Tibial artery (tissue), 4 donors: ENCODE results near the gene MEF2D.

Source experiments
- DNase-seq, 2 donors: peaks; one replicate each; pipeline ENCODE4 v3.0.0-alpha.2; 2019
- H3K27ac ChIP-seq, 2 donors: fragments of 200-600 bp; sonication (generic) in 1 of 2; 1 replicate in 1 of 2; 2 replicates in 1 of 2; pipeline ENCODE4 v1.5.1; 2018 to 2019; ENCODE audit warnings: mild to moderate bottlenecking in 1 of 2
- H3K27me3 ChIP-seq, 2 donors: fragments of 200-600 bp; sonication (generic) in 1 of 2; one replicate each; pipeline versions ENCODE4 v1.5.1 to v1.6.0; 2016 to 2019
- H3K36me3 ChIP-seq, 3 donors: fragments of 200-600 bp; sonication (generic) in 2 of 3; one replicate each; pipeline ENCODE4 v1.5.1; 2016 to 2019; ENCODE audit warnings: mild to moderate bottlenecking in 2 of 3
- H3K4me1 ChIP-seq, 4 donors: fragments of 200-600 bp; sonication (generic) in 2 of 4; 1 replicate in 3 of 4; 2 replicates in 1 of 4; pipeline ENCODE4 v1.5.1; 2016 to 2019
- H3K4me3 ChIP-seq, 2 donors: fragments of 200-600 bp; sonication (generic) in 1 of 2; 1 replicate in 1 of 2; 2 replicates in 1 of 2; pipeline ENCODE4 v1.5.1; 2018 to 2019; ENCODE audit warnings: mild to moderate bottlenecking in 2 of 2
- H3K9me3 ChIP-seq, 3 donors: fragments of 200-600 bp; sonication (generic) in 1 of 3; one replicate each; pipeline ENCODE4 v1.5.1; 2016 to 2019
- intact Hi-C: fragments of 100-400 bp; cut with DNase I; formaldehyde crosslinking; loops from one replicate; pipeline ENCODE4 v1.15.0; 2023; ENCODE audit warnings: low total_unique reads
- TF ChIP-seq, protein P1 (sequence below), 2 experiments: fragments of 200-600 bp in 1 of 2; fragments of 450-650 bp in 1 of 2; IDR thresholded peaks; one replicate each; pipeline ENCODE4 v1.5.1; 2017 to 2019; ENCODE audit warnings: antibody characterized with exemption in 2 of 2, mild to moderate bottlenecking in 1 of 2, moderate library complexity in 1 of 2

Gene MEF2D

DNA sequence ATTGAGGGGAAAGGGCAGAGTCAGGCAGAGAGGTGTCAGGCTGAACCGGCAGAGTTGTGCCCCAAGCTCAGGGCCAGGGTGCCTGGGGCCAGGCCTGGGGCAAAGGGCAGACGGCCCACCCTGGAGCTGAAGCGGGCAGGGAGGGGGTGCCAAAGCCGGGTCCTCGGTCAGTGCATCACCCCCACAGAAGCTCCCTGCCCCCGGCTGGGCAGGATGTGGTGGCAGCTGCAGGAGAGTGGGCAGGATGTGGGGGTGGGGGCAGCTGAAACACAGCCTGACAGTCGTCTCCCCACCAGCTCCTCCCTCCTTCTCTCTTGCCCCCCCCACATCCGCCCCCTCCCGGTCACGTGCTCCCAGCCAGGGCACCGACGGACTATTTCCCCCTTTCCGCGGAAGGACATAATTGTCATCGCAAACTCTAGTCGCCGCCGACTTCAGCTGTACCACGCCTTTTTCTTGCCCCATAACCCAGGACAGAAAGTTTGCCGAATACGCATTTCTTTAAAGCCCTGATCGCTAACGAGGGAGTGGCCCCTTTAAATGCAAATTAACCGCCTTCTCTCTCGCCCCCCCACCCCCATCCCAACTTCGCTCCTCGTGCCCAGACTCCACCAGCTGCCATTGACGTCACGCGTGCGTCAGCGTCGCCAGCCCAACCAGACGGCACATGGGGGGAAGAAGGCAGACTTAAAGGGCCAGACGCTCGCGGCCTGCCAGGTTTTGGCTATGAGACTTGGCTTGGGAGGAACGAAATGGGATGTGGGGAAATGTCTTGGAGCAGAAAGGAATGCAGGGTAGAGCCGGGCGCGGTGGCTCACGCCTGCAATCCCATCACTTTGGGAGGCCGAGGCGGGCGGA is 4.5 kb upstream of the MEF2D start:
- intact Hi-C loops: loop anchor here (5.0 kb wide), 1 partner anchor 43 kb away; no protein-coding TSS in a partner anchor
- TF ChIP-seq, protein P1, sequence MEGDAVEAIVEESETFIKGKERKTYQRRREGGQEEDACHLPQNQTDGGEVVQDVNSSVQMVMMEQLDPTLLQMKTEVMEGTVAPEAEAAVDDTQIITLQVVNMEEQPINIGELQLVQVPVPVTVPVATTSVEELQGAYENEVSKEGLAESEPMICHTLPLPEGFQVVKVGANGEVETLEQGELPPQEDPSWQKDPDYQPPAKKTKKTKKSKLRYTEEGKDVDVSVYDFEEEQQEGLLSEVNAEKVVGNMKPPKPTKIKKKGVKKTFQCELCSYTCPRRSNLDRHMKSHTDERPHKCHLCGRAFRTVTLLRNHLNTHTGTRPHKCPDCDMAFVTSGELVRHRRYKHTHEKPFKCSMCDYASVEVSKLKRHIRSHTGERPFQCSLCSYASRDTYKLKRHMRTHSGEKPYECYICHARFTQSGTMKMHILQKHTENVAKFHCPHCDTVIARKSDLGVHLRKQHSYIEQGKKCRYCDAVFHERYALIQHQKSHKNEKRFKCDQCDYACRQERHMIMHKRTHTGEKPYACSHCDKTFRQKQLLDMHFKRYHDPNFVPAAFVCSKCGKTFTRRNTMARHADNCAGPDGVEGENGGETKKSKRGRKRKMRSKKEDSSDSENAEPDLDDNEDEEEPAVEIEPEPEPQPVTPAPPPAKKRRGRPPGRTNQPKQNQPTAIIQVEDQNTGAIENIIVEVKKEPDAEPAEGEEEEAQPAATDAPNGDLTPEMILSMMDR (IDR thresholded peaks at IDR 0.05): no peak
- Histone ChIP-seq H3K9me3 (no peaks in the 10 kb centered on the region), H3K4me3 (peak overlapping the region; percentile 29 to 48), H3K27ac (peak overlapping the region; percentile 94 to 100), H3K4me1 (peaks cover 0 to 69% (median 62%) of the 10 kb centered on the region in 4 donors), H3K27me3 (no peaks in the 10 kb centered on the region), H3K36me3 (peaks cover 0 to 4% (median 0%) of the 10 kb centered on the region in 3 donors)
- DNase-seq: peak; percentile 100

DNA sequence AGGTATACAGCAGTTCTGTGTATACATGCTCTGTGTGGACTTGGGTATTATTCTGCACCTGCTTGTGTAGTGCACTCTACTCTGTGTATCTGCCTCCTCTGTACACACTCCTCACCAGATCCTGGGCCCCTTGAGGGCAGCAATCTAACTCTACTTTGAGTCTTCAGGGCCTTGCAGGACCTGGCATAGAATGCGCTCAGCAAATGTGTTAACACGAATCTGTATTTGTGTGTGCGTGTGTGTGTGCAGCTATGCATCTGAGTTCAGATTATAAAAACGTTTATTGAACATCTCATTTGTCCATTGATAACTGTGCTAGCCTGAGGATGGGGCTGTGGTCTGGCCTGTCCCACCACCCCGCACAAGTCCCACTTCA is 3.9 kb upstream of the MEF2D start:
- Histone ChIP-seq H3K36me3 (peaks cover 0 to 4% (median 0%) of the 10 kb centered on the region in 3 donors), H3K9me3 (no peaks in the 10 kb centered on the region), H3K27me3 (no peaks in the 10 kb centered on the region), H3K4me1 (peaks cover 0 to 63% (median 56%) of the 10 kb centered on the region in 4 donors), H3K4me3 (peak overlapping the region; percentile 29 to 48), H3K27ac (peak overlapping the region; percentile 94 to 100)
- no peak for DNase-seq
- intact Hi-C loops: loop anchor here (5.0 kb wide), 1 partner anchor 42 kb away; no protein-coding TSS in a partner anchor
- TF ChIP-seq, protein P1 (IDR thresholded peaks at IDR 0.05): no peak

DNA sequence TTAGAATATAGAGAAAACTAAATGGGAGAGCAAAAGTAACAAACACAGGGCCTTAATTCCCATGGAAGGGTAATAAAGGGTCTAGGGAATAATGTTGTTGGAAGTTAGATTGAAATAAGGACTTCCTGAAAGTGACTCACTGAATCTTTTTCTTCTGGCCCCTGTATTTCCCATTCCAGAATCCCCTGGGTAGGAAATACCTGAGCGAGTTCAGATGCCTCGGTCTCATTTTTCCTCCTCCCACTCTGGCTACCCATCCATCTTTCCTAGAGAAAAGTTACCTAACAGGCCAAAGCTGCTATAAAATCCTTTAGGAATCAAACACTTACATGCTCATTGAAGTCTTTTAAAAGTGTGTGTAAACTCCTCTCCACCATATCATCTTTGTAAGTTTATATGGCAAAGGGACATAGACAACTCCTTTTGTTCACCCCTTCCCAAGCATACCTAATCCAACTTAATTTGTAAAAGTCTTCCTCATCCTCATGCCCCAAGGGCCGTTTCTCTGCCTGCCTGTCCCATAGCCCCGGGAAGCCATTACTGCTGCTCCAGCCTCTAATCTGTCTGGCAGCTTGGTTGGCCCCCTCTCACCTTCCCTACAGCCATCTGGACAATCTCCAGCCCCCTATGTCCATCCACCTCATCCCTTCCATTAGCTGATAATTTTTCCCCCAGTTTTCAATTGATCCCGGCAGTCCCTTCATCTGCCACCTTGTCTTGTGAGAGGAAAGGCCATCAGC is 3.3 kb upstream of the MEF2D start:
- Histone ChIP-seq H3K36me3 (peaks cover 0 to 4% (median 0%) of the 10 kb centered on the region in 3 donors), H3K4me3 (peak overlapping the region; percentile 40 to 51), H3K27ac (peak overlapping the region; percentile 94 to 100), H3K9me3 (no peaks in the 10 kb centered on the region), H3K4me1 (peaks cover 0 to 57% (median 51%) of the 10 kb centered on the region in 4 donors), H3K27me3 (no peaks in the 10 kb centered on the region)
- DNase-seq: peak in 1 of 2 donors; percentile 53
- TF ChIP-seq, protein P1 (IDR thresholded peaks at IDR 0.05): no peak
- intact Hi-C loops: loop anchor here (2.0 to 5.0 kb wide), 2 partner anchors 27 to 42 kb away; no protein-coding TSS in a partner anchor

DNA sequence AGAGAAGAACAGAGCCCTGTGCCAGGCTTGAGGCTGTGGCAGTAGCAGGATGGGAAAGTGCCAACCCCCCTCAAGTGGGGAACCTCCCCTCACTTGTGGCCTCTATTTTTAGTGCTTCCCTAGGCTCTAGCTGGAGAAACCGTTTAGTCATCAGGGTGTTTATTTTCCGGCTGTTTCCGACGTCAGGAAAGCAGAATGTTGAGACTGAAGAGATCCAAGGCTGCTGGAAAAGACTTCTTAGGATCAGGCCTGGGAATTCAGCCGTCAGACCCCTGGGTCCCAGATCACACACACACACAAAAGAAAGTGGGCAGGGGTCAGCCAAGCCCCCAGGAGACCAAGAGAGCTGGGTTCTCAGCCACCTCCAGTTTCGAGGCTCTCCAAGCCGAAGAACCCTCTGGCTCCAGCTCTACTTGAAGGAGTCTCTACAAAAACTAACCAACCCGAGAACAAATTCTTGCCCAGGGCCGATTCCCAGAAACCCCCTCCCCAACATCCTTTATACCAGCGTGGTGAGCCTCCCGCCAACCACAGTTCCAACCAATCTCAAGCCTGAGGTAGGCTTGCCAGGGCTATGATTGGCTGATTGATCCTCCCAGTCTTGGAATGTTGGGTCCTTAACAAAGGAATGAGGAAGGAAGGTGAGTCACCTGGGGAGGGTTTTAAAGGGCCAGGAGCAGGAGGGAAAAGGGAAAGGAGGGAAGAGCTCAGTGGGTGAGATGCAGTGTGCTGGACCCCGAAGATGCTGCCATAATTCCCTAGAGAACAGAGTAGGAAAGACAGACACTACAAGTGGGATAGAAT is 2.5 kb upstream of the MEF2D start:
- H3K4me1 ChIP-seq: peaks cover 0 to 57% (median 48%) of the 10 kb centered on the region in 4 donors
- peak overlapping the region; percentile 94 to 100 for H3K27ac ChIP-seq
- peak overlapping the region; percentile 40 to 51 for H3K4me3 ChIP-seq
- H3K27me3 ChIP-seq: no peaks in the 10 kb centered on the region
- H3K9me3 ChIP-seq: no peaks in the 10 kb centered on the region
- TF ChIP-seq, protein P1 (IDR thresholded peaks at IDR 0.05): no peak
- DNase-seq: peak; percentile 92 to 96
- intact Hi-C loops: loop anchor here (2.0 to 5.0 kb wide), 2 partner anchors 26 to 41 kb away; no protein-coding TSS in a partner anchor
- H3K36me3 ChIP-seq: peaks cover 0 to 4% (median 0%) of the 10 kb centered on the region in 3 donors
